Measurements from ENCODE around the gene CAMTA2.
"Not testable (repeated sequence)": the region's sequence is repeated elsewhere in the genome, so short reads cannot be mapped to it uniquely, and the experiment has no call there.

The CAMTA2 gene

GRCh38 chr17:4945176-4945943 lies 42.1 kb downstream of the CAMTA2 start:
- DNase-seq = no peak

DNA sequence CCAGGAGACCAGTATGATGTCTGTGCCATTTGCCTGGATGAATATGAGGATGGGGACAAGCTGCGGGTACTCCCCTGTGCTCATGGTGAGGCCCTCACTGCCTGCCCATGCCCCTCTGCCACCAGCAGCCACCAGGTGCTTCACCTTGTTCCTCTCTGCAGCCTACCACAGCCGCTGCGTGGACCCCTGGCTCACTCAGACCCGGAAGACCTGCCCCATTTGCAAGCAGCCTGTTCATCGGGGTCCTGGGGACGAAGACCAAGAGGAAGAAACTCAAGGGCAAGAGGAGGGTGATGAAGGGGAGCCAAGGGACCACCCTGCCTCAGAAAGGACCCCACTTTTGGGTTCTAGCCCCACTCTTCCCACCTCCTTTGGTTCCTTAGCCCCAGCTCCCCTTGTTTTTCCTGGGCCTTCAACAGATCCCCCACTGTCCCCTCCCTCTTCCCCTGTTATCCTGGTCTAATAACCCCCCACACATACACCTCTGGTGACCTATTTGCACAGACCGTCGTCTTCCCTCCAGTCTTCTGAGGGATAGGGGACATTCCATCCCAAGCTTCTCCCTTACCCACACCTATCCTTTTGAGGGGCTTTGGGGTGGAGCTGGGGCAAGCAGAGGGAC lies 42.8 kb downstream of the CAMTA2 start:
- no peak for DNase-seq

DNA sequence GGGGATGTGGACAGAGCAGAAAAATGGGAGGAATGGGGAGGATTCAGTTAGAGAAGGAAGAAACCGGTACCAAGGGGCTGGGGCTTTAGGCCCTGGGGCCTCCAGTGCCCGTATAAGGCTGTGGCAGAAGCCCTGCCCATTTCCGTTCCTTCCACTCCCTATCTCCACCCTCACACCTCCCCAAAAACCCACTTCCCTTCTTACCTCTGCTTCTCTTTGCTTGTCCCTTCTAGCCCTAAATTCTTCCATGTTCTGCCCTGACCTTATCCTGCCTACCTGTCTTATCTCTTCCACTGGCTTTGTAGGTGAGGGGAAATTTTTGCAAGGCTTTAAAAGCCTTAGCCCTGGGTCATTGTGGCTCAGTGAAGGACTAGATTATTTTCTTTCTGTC lies 43.3 kb downstream of the CAMTA2 start:
- no peak for DNase-seq

- no peak for DNase-seq
These were observed 44.5 kb downstream of the CAMTA2 start for GRCh38 chr17:4942760-4943508.

- DNase-seq = no peak
These were observed 46.2 kb downstream of the CAMTA2 start for GRCh38 chr17:4941319-4941610.

- no peak for DNase-seq
These were observed 46.7 kb downstream of the CAMTA2 start for GRCh38 chr17:4940555-4941318.

DNA sequence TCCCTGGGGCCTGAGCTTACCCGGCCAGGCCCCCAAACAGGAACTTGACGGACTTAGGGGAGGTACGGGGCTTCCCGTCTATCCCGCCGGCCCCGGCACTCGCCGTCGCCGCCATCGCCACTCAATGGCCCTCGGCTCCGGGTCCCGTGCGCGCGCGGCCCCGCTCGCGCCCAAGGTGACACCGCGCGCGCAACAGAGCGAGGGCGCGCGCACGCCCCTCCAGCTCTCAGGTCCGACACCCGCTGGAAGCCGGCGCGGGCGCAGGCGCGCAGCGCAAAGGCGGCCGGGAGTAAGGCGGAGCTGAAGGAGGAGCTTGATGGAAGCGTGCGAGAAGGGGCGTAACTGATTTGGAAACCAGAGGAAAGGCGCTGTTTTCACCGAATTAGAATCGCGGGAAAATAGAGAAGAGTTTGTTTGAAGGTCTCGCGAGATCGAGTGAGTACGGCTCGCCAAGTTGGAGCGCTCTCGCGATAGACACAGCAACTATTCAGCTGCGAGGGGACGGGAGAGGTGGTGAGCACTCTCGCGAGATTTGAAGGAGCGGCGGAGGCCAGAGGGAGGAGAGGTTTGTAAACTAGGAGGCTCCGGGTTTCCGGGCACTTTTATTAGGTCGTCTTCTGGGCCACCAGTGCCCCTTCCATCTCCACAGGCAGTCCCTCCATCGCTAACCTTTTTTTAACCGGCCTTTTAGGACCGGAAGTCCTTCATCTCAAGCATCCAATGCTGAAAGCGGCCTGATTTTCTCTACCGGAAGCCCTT lies 47.5 kb downstream of the CAMTA2 start, which contains the start of the genes RNF167 and SLC25A11:
TSS of gene RNF167 (plus strand) at position 473 of the 759 bp plus-strand sequence. CDS start 642 bp downstream, outside the sequence.
TSS of gene SLC25A11 (minus strand) at position 251 of the 759 bp plus-strand sequence. CDS start at position 115, 136 bp downstream.
- peak; percentile 99 for DNase-seq

DNA sequence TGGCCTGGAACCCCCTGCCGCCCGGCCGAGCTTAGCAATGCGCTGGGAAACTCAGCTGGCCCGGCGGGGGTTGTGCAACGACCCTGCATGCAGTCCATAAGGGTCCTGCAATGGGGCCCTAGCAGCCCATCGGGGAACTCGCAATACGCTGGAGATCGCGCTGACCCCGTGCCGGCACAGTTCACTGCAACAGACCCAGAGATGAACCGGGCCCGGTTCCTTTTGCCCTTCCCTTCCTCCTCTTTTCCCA lies 48.0 kb downstream of the CAMTA2 start:
- DNase-seq = no peak

DNA sequence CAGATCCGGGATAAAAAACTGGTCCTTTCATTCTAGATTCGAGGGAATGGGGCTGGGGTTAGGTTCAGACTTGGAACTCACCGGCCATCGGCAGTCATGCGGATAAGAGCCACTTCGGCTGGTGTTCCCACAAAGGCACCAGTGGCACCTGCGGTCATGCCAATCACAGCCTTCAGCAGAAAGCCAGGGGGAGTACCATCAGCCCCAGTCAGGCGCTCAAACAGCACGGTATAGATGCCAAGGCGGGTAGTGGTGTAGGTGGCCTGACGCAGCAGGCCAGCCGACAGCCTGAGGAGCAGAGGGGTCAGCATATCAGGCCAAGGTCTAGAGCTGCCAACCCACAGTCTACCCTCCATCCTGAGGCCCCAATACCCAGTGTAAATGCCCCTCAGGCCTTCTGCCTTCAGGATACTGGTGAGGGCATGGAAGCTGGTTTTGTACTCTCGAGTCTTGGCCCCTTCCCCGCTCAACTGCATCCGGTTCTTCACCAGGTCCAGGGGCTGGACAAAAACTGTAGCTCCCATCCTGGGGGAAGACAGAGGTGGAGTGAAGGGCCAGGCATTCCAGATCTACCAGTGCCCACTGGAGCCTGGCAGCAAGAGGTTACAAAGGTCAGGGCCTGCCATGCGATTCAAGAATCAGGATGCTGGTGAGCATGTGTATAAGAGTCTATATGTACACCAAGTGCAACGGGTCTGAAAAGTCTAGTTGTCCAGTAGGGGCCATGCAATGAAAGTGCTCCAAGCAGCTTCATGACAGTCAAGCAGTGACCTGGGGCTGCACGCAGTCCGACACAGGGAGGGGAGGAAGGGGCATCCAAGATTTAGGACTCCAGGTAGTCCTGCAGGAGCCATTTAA lies 48.6 kb downstream of the CAMTA2 start:
- no peak for DNase-seq

- no peak for DNase-seq
These were observed 49.4 kb downstream of the CAMTA2 start for GRCh38 chr17:4938069-4938491.

- no peak for DNase-seq
These were observed 49.9 kb downstream of the CAMTA2 start for GRCh38 chr17:4937553-4937952.

GRCh38 chr17:4936436-4936835 lies 51.0 kb downstream of the CAMTA2 start:
- no peak for DNase-seq

GRCh38 chr17:4935650-4936049 lies 51.8 kb downstream of the CAMTA2 start:
- no peak for DNase-seq

GRCh38 chr17:4934173-4934979 lies 53.1 kb downstream of the CAMTA2 start:
- DNase-seq = no peak

DNA sequence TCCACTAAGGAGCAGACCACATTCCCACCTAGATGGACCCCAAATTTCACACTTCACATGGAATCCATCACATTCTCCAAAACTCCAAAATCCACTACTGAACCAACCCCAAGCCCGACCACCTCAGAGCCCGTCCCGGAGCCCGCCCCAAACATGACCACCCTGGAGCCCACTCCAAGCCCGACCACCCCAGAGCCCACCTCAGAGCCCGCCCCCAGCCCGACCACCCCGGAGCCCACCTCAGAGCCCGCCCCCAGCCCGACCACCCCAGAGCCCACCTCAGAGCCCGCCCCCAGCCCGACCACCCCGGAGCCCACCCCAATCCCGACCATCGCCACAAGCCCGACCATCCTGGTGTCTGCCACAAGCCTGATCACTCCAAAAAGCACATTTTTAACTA lies 53.8 kb downstream of the CAMTA2 start:
- DNase-seq = no peak

DNA sequence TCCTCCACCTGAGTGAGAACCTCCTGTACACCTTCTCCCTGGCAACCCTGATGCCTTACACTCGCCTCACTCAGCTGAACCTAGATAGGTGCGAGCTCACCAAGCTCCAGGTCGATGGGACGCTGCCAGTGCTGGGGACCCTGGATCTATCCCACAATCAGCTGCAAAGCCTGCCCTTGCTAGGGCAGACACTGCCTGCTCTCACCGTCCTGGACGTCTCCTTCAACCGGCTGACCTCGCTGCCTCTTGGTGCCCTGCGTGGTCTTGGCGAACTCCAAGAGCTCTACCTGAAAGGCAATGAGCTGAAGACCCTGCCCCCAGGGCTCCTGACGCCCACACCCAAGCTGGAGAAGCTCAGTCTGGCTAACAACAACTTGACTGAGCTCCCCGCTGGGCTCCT lies 54.7 kb downstream of the CAMTA2 start:
- no peak for DNase-seq

- DNase-seq = no peak
These were observed 55.5 kb downstream of the CAMTA2 start, which contains the start of gene GP1BA for GRCh38 chr17:4931963-4932362. GP1BA (plus strand) TSS chr17:4932277; CDS start chr17:4932605, 328 bp downstream.

DNA sequence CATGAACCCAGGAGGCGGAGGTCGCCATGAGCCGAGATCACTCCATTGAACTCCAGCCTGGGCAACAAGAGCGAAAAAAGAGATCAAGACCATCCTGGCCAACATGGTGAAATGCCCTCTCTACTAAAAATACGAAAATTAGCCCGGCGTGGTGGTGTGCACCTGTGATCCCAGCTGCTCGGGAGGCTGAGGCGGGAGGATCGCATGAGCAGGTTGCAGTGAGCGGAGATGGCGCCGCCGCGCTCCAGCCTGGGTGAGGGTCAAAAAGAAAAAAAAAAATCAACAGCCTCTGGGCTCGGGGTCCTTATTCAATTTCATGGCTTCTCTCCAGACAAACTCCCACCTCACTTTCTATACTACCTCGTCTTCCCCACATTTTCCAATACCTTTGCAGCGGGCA lies 58.6 kb downstream of the CAMTA2 start:
- no peak for DNase-seq

DNA sequence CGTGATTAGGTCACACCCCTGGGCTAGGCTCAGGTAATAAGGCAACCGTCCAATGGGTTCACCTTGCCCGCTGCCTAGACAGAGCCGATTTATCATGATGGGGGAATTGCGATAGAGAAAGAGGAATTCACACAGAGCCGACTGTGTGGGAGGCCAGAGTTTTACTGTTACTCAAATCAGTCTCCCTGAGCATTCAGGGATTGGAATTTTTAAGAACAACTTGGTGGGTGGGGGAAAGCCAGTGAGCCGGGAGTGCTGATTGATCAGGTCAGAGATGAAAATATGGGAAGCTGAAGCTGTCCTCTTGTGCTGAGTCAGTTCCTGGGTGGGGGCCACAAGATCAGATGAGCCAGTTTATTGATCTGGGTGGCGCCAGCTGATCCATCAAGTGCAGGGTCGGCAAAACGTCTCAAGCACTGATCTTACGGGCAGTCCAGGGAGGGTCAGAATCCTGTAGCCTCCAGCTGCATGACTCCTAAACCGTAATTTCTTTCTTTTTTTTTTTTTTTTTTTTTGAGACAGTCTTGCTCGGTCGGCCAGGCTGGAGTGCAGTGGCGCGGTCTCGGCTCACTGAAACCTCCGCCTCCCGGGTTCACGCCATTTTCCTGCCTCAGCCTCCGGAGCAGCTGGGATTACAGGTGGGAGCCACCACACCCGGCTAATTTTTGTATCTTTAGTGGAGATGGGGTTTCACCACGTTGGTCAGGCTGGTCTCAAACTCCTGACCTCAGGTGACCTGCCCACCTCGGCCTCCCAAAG lies 60.7 kb downstream of the CAMTA2 start:
- DNase-seq = not testable (repeated sequence)

- no peak for DNase-seq
These were observed 66.2 kb downstream of the CAMTA2 start for GRCh38 chr17:4921320-4921719.

Data from midbrain (tissue), 1 donor.